Measurements from ENCODE around the gene ACY1. TPM values are rescaled to one million over a fixed set of nuclear protein-coding genes. Genes with fewer than 3 reads are reported as not detected.

The ACY1 gene
- total and polyA plus RNA-seq, 2 of the 13 experiments (the other 11 are each of a cell fraction or from before 2014, with no cell fraction given): 113 to 162 TPM

GRCh38 chr3:51974963-51975851 lies 8.1 kb upstream of the ACY1 start, which contains the start of gene ABHD14A (continued):
- no peak for TF ChIP-seq KIAA2018 (CRISPR knock-in tag; IDR thresholded peaks at IDR 0.05; ENCODE audit: borderline replicate concordance)
- no peak for TF ChIP-seq TCF7L2 (IDR thresholded peaks at IDR 0.05; ENCODE audit: low read depth, low read length)
- peak; percentile 58; the same call in 1 of the 2 replicates for TF ChIP-seq ZSCAN20 (CRISPR knock-in tag; IDR thresholded peaks at IDR 0.05; ENCODE audit: borderline replicate concordance)
- TF ChIP-seq RXRB (CRISPR knock-in tag; IDR thresholded peaks at IDR 0.05; ENCODE audit: borderline replicate concordance): no peak
- TF ChIP-seq NKX3-1 (CRISPR knock-in tag; IDR thresholded peaks at IDR 0.05): no peak
- no peak for TF ChIP-seq BCL6 (CRISPR knock-in tag; IDR thresholded peaks at IDR 0.05)
- TF ChIP-seq CCDC6 (CRISPR knock-in tag; IDR thresholded peaks at IDR 0.05): 0 out of 2 replicates have a peak, but pooled peaks have one; percentile 38
- peak; percentile 67 for TF ChIP-seq SRSF1 (optimal IDR thresholded peaks at IDR 0.05; ENCODE audit: low read depth, low read length)
- no peak for TF ChIP-seq HOMEZ (CRISPR knock-in tag; IDR thresholded peaks at IDR 0.05; ENCODE audit: low read depth)
- 0 out of 2 replicates have a peak, but pooled peaks have one; percentile 49 for TF ChIP-seq ETS1 (CRISPR knock-in tag; IDR thresholded peaks at IDR 0.05)
- no peak for TF ChIP-seq BHLHE40 (IDR thresholded peaks at IDR 0.05; ENCODE audit: low read length)
- peak; percentile 68 for TF ChIP-seq SAP130 (CRISPR knock-in tag; IDR thresholded peaks at IDR 0.05; ENCODE audit: low read depth)
- no peak for TF ChIP-seq ZNF543 (CRISPR knock-in tag; IDR thresholded peaks at IDR 0.05)
- TF ChIP-seq TOE1 (CRISPR knock-in tag; IDR thresholded peaks at IDR 0.05): no peak
- TF ChIP-seq ZNF574 (CRISPR knock-in tag; IDR thresholded peaks at IDR 0.05): 0 out of 2 replicates have a peak, but pooled peaks have one; percentile 27

Data from HepG2 (cell line).